Measurements from ENCODE around the gene AP1G2. TPM values are rescaled to one million over a fixed set of nuclear protein-coding genes. Genes with fewer than 3 reads are reported as not detected.

AP1G2 gene
- total and polyA plus RNA-seq, 2 of the 4 experiments (the other 2 are of a cell fraction), result 2.9 to 19.2 TPM

DNA sequence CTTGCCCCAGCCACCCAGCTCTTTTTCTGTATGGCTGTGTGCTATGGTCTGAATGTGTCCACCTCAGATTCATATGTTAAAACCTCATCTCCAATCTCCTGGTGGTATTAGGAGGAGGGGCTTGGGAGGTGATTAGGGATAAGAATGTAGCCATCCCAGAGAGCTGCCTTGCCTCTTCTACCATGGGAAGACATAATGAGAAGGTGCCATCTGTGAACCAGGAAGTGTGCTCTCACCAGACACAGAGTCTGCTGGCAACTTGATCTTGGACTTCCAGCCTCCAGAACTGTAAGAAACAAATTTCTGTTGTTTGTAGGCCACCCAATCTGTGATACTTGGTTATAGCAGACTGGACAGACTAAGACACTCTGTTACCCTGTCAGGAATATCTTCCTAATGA lies 33.8 kb upstream of the AP1G2 start:
- Histone ChIP-seq H3K36me3 (ENCODE audit: control insufficient read depth, insufficient read depth, low read length) (no peaks in the 10 kb centered on the region), H3K18ac (ENCODE audit: low read depth, low read length) (no peak overlapping the region), H4K20me1 (ENCODE audit: insufficient read depth, low read length) (no peaks in the 10 kb centered on the region), H3K4me2 (ENCODE audit: low read depth, low read length) (no peak overlapping the region), H4K5ac (ENCODE audit: low read depth, low read length) (no peak overlapping the region), H3K27ac (ENCODE audit: insufficient read depth, low read length) (no peak overlapping the region), H3K27me3 (ENCODE audit: control insufficient read depth, insufficient read depth, low read length) (no peaks in the 10 kb centered on the region), H3K56ac (ENCODE audit: extremely low read depth, insufficient read depth, low read length) (no peak overlapping the region), H2BK120ac (ENCODE audit: low read depth, low read length) (no peak overlapping the region), H3K4me3 (ENCODE audit: insufficient read depth, low read depth, low read length) (no peak overlapping the region), H3K9ac (ENCODE audit: low read depth, low read length) (no peak overlapping the region), H3K23ac (ENCODE audit: low read depth, low read length) (no peak overlapping the region), H2AK5ac (ENCODE audit: low read depth, low read length) (no peak overlapping the region), H4K8ac (ENCODE audit: low read depth in 2 of 2, low read length in 2 of 2) (no peak overlapping the region), H2AK9ac (replicated peaks; ENCODE audit: low read depth, low read length, poor library complexity) (no peak overlapping the region), H3K9me3 (ENCODE audit: control insufficient read depth, insufficient read depth, low read length) (no peaks in the 10 kb centered on the region), H3K4ac (ENCODE audit: low read depth, low read length) (no peak overlapping the region), H2BK15ac (ENCODE audit: low read depth, low read length) (no peak overlapping the region), H4K91ac (ENCODE audit: insufficient read depth, low read depth, low read length) (no peak overlapping the region), H3K14ac (replicated peaks; ENCODE audit: low read depth, low read length) (no peak overlapping the region), H2BK5ac (ENCODE audit: low read depth, low read length, poor library complexity, severe bottlenecking) (no peak overlapping the region), H3K79me1 (ENCODE audit: low read depth in 1 of 2, low read length in 2 of 2) (no peaks in the 10 kb centered on the region), H3K9me1 (ENCODE audit: insufficient read depth, low read length) (no peaks in the 10 kb centered on the region), H2BK20ac (ENCODE audit: low read depth, low read length) (no peak overlapping the region), H3K4me1 (ENCODE audit: control insufficient read depth, insufficient read depth, low read length) (no peaks in the 10 kb centered on the region), H2AFZ (replicated peaks; ENCODE audit: low read length, poor library complexity) (no peak overlapping the region)
- dilution Hi-C loops (cut with HindIII; ENCODE audit: low sequenced_read_pairs, unreplicated experiment), result no loop called here
- intact Hi-C loops (cut with micrococcal nuclease), result no loop called here
- DNase-seq, result no peak
- BruUV-seq (replicated peaks), result no TSS peak
- in situ Hi-C loops (cut with MboI; ENCODE audit: low sequenced_read_pairs), result no loop called here
- ChIA-PET POLR2A (ENCODE audit: unreplicated experiment) (no interaction called here), CTCF (interaction anchor here (1.6 kb wide), 1 partner anchor 12 kb away, joined by 5 read pairs; no protein-coding TSS in a partner anchor)
- TF ChIP-seq, protein P1, sequence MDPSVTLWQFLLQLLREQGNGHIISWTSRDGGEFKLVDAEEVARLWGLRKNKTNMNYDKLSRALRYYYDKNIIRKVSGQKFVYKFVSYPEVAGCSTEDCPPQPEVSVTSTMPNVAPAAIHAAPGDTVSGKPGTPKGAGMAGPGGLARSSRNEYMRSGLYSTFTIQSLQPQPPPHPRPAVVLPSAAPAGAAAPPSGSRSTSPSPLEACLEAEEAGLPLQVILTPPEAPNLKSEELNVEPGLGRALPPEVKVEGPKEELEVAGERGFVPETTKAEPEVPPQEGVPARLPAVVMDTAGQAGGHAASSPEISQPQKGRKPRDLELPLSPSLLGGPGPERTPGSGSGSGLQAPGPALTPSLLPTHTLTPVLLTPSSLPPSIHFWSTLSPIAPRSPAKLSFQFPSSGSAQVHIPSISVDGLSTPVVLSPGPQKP (IDR thresholded peaks at IDR 0.05; ENCODE audit: borderline replicate concordance, low read depth, low read length), result no peak
- TF ChIP-seq, protein P2, sequence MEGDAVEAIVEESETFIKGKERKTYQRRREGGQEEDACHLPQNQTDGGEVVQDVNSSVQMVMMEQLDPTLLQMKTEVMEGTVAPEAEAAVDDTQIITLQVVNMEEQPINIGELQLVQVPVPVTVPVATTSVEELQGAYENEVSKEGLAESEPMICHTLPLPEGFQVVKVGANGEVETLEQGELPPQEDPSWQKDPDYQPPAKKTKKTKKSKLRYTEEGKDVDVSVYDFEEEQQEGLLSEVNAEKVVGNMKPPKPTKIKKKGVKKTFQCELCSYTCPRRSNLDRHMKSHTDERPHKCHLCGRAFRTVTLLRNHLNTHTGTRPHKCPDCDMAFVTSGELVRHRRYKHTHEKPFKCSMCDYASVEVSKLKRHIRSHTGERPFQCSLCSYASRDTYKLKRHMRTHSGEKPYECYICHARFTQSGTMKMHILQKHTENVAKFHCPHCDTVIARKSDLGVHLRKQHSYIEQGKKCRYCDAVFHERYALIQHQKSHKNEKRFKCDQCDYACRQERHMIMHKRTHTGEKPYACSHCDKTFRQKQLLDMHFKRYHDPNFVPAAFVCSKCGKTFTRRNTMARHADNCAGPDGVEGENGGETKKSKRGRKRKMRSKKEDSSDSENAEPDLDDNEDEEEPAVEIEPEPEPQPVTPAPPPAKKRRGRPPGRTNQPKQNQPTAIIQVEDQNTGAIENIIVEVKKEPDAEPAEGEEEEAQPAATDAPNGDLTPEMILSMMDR (conservative IDR thresholded peaks at IDR 0.05; ENCODE audit: low read depth, low read length), result no peak
- TF ChIP-seq RCOR1 (IDR thresholded peaks at IDR 0.05; ENCODE audit: insufficient replicate concordance, low read length) (no peak), MAZ (IDR thresholded peaks at IDR 0.05; ENCODE audit: borderline replicate concordance, low read depth, low read length) (no peak), NFE2L2 (IDR thresholded peaks at IDR 0.05; ENCODE audit: low read depth, low read length) (no peak), MAFK (IDR thresholded peaks at IDR 0.05; ENCODE audit: low read depth, low read length) (no peak), SMC3 (IDR thresholded peaks at IDR 0.05; ENCODE audit: low read depth, low read length) (no peak), FOS (IDR thresholded peaks at IDR 0.05; ENCODE audit: low read depth, low read length) (no peak), RAD21 (IDR thresholded peaks at IDR 0.05; ENCODE audit: low read length) (no peak), BHLHE40 (IDR thresholded peaks at IDR 0.05; ENCODE audit: low read depth, low read length) (no peak), CEBPB (IDR thresholded peaks at IDR 0.05; ENCODE audit: low read depth, low read length) (no peak)
- TF ChIP-seq, protein P3, sequence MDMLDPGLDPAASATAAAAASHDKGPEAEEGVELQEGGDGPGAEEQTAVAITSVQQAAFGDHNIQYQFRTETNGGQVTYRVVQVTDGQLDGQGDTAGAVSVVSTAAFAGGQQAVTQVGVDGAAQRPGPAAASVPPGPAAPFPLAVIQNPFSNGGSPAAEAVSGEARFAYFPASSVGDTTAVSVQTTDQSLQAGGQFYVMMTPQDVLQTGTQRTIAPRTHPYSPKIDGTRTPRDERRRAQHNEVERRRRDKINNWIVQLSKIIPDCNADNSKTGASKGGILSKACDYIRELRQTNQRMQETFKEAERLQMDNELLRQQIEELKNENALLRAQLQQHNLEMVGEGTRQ (IDR thresholded peaks at IDR 0.05; ENCODE audit: low read depth, low read length), result no peak
- no peak for ATAC-seq (ENCODE audit: low read depth)

All from IMR-90 (cell line).